LoVo (cell line): ENCODE measurements around the gene RNF11.

Source experiments
- DNase-seq: peaks from one replicate; pipeline ENCODE4 v3.0.0-alpha.2; 2016; ENCODE audit warnings: low spot score

RNF11 gene

DNA sequence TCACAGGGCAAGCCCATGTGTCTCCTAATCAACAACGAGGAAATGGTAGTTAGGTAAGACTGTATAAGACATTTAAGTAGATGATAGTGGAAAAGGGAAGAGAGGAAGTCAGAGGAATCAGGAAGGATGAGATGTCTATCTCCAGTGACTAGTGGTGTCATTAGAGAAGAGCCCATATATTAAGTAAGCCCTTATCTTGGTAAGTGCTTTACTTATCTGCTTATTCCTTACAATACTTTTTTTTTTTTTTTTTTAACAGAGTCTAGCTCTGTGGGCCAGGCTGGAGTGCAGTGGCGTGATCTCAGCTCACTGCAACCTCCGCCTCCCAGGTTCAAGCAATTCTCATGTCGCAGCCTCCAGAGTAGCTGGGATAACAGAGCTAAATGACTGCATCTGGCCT, 29.5 kb downstream of the RNF11 start:
- no peak for DNase-seq

GRCh38 chr1:51266181-51266580, 30.1 kb downstream of the RNF11 start:
- DNase-seq: no peak

GRCh38 chr1:51266791-51267190, 30.7 kb downstream of the RNF11 start:
- DNase-seq: no peak

- DNase-seq: no peak
These were observed 32.6 kb downstream of the RNF11 start for GRCh38 chr1:51268634-51269033.

GRCh38 chr1:51270751-51271150, 34.7 kb downstream of the RNF11 start:
- no peak for DNase-seq

GRCh38 chr1:51272916-51273315, 36.8 kb downstream of the RNF11 start:
- no peak for DNase-seq

DNA sequence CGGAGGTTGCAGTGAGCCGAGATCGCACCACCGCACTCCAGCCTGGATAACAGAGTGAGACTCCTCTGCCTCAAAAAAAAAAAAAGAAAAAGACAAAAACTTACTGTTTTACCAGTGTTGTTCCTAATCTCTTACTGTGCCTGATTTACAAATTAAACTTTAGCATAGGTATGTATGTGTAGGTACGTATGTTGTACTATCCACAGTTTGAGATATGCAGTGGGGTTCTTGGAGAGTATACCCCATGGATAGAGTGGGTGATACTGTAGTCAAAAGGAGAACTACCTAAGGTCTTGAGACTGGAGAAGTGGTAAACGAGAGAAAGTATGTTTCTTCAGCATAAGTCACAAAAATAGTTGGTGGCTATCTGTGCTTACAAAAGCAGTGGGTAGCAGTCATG, 38.6 kb downstream of the RNF11 start:
- DNase-seq: no peak

- DNase-seq: no peak
These were observed 40.2 kb downstream of the RNF11 start for GRCh38 chr1:51276286-51276685.

GRCh38 chr1:51280321-51280978, 44.4 kb downstream of the RNF11 start:
- no peak for DNase-seq

DNA sequence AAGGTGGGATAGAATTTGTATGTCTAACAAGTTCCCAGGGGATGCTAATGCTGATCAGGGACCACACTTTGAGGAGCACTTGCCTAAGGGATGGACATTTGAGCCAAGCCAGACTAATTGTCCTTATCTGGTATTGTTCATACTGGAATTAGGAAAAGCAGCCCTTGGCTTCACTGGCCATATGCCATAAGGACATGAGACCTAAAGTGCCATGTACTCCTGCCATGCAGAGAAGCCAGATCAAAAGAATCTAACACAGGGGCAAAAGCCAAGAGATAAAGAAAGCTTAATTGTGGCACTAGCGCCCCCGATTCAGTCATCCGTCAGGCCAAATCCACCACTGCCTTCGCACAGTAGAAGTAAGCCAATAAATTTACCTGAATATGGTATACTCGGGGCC, 45.7 kb downstream of the RNF11 start:
- no peak for DNase-seq

DNA sequence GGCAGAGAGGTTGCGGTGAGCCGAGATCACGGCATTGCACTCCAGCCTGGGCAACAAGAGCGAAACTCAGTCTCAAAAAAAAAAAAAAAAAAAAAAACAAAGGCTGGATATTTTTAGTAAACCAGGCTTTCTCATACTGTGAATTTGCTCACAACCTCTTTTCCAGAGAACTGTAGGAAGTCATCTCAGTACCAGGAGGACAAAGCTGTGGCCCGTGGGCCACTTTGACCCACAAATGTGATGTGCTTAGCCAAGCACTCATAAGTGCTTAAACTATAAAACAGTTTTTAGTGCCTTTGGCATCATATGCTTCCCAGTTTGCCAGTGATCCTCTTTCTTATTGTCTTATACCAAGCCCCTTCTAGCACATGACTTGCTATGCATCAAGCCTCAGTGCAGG, 46.5 kb downstream of the RNF11 start:
- no peak for DNase-seq

DNA sequence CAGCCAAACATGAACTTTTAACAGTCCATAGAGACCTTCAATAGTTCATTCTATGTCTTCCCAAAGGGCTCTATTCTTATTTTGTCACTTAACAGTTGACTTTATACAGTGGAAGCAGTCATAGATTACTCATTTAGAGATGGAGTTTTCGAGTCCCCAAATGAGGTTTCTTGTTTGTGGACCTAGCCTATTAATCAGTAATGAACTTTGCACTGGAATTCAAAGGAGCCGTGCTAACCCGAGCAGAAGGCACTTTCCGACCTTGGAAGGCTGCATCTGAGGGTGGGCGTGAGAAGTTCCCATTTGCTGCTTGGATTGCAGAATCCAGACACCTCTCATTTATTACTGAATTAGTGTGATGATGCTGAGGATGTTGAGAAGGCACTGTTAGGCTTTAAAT, 47.9 kb downstream of the RNF11 start:
- DNase-seq: peak; percentile 52

DNA sequence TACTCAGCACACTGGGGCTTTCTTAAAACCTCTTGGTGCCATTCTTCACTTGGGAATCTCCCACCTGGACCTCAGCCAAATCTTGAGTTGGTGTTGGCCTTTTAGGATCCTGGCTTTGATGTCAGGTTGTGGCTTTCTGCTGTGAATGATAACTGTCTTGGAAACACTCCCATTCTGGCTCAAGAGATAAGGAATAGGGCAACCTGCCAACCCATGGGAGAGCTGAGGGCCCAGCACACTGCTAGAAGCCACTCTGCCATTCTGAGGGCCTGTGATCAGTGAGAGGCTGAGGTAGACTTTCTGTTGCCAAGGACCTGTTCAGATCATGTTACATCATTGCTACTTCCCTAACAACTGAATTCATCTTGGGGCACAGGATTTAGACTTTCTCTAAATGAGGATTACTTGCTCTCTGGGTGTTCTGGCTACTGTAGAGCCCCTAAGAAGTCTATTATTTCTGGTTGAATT, 48.4 kb downstream of the RNF11 start:
- DNase-seq: peak; percentile 94

DNA sequence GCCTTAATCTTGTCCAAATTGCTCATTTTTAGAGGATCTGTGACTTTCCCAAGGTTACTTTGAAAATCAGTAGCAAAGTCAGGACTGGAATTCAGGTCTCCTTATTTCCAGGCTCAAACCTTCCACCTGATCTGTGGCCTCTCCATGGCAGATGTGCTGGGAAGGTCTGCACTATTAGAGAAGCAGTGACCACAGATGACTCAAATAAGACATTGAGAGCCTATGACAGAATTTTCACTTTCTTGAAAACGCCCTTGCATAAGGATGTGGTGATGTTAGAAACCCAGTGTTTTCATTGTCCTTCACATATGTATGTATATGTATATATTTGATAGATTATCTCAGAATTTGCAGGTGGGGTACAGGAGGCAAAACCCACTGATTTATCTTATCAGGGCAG, 49.0 kb downstream of the RNF11 start:
- no peak for DNase-seq

DNA sequence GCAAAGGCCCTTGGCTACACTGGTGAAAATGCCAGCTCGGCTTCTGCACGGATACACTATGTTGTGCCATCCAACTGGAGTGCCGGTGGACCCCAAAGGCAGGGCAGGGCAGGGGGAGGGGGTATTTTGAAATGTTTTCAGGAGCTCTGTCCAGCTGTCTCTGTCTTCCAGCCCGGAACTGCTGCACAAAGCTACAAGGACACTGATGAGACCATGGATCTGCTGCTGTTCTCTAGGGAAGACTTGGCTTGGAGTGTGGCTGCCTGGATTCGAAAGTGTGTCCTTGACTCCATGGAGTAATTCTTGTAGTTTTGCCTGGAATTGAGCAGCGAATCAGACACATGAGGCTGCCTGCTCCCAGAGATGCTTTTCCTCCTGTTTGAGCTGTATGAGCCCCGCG, 51.9 kb downstream of the RNF11 start:
- no peak for DNase-seq

- no peak for DNase-seq
These were observed 52.5 kb downstream of the RNF11 start for GRCh38 chr1:51288578-51288977.

- DNase-seq: no peak
These were observed 53.8 kb downstream of the RNF11 start for GRCh38 chr1:51289676-51290488.

- DNase-seq: no peak
These were observed 54.4 kb downstream of the RNF11 start for GRCh38 chr1:51290489-51290847.

GRCh38 chr1:51293898-51294515, 57.9 kb downstream of the RNF11 start:
- DNase-seq: no peak

DNA sequence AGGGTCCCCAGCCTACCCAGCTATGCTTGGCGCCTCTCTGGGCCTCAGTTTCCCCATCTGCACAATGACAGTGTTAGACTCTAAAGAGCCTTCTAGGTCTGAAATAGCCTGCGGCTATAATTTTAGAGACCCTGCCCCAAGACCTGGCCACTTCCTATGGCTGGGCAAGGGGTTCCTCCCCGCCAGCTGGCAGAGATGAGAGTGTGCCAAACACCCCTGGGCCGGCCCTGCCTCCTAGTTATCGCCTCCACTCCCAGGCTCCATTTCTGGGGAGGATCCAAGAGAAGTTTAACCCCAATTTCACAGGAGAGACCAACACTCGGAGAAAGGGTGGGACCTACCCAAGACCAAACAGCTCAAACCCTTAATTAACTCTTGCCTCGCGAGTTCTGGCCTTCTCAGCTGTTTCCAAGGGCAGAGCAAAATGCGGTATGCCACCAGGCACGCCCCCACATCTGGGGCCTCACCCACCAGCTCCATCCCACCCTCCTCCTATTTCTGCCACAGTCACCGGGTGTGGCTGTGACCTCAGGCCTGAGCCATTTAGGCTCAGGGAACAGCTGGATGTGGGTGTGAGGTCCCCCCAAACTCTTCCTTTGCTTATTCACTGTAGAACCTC, 58.6 kb downstream of the RNF11 start:
- no peak for DNase-seq

DNA sequence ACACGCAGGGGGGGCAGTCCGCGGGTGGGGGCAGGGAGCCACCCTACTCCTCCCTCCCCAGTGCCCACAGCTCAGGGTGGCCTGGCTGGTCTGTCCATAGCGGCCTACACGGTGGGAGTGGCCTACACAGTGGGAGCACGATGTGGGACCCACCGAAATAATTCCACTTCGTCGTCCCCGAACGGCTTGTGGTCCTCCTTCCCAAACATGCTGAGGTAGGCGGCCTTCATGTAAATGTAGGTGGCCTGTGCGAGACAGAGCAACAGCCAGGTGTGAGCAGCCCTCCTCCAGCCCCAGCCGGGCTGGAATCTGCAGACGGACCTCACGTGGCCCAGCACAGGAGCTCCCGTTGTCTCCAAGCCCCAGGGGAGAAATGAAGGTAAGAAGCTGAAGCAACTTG, 59.9 kb downstream of the RNF11 start:
- no peak for DNase-seq

DNA sequence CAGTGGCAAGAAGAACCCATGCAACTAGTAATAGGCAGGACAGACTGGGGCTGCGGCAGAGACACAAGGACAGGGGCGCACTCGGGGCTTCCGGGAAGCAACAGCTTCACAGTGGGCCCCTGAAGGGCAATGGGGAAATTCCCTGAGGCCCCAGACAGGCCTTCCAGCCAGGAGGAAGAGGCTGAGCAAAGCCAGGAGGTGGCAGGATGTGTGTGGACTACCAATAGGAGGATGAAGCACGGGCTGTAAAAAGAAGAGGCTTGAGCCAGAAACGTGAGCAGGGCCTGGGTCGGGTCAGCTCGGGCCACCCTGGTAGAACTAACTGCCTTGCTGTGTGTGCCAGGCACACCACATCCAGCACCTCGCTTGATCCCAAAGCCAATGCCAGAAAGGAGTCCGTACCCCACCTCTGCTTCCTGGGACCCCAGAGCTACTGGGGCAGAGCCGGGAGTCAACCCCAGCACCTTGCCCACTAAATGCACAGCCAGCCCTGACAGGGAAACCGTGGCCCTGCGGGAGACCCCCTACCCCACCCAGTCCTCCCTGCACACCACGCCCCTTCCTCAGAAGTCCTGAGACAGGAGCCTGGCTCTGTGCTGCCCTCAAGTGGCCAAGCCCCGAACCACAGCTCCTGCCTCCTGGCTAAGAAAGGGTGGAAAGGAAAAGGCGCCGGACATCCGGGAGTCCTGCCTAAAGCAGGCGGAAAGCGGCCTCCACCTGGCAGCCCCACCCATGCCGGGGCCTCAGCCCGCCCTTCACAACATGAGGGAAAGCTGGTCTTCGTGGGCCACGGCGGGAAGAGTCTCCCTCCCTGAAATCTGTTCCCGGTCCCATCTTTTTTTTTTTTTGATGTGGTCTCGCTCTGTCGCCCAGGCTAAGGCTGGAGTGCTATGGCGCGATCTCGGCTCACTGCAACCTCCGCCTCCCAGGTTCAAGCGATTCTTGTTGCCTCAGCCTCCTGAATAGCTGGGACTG, 60.6 kb downstream of the RNF11 start:
- DNase-seq: peak; percentile 61
